Neural cell (in vitro differentiated cells): Measurements from ENCODE around the gene DOCK4. TPM values are rescaled to one million over a fixed set of nuclear protein-coding genes. Genes with fewer than 3 reads are reported as not detected.

Experiments used
- H2AFZ ChIP-seq: fragments of 200-600, 300-800 bp; sonication (generic), shearing (Covaris generic); 2 replicates; pipeline ENCODE4 v1.6.0; 2014; ENCODE audit warnings: low read depth, mild to moderate bottlenecking, antibody characterized with exemption, low read length, moderate library complexity
- H3F3A ChIP-seq: fragments of 200-600 bp; shearing (Covaris generic); 2 replicates; pipeline ENCODE4 v1.6.1; 2016; ENCODE audit warnings: mild to moderate bottlenecking, moderate library complexity, mixed read lengths, antibody characterized with exemption, low read length; ENCODE audit not compliant: insufficient read depth, poor library complexity, severe bottlenecking
- H3K27ac ChIP-seq: fragments of 200-600, 300-800 bp; sonication (generic), shearing (Covaris generic); 2 replicates; pipeline ENCODE4 v1.5.1; 2014; ENCODE audit warnings: mild to moderate bottlenecking, low read length, moderate library complexity
- H3K27me3 ChIP-seq: fragments of 300-800, 200-600 bp; sonication (generic), shearing (Covaris generic); 2 replicates; pipeline ENCODE4 v1.6.0; 2014; ENCODE audit warnings: mild to moderate bottlenecking, low read depth, low read length, moderate library complexity; ENCODE audit not compliant: insufficient read depth
- H3K36me3 ChIP-seq: fragments of 300-800, 200-600 bp; sonication (generic), shearing (Covaris generic); 2 replicates; pipeline ENCODE4 v1.5.1; 2014; ENCODE audit warnings: mild to moderate bottlenecking, antibody characterized with exemption, low read length, moderate library complexity; ENCODE audit not compliant: insufficient read depth
- H3K4me2 ChIP-seq: fragments of 300-800, 200-600 bp; sonication (generic), shearing (Covaris generic); 2 replicates; pipeline ENCODE4 v1.6.0; 2014; ENCODE audit warnings: mild to moderate bottlenecking, low read length
- H3K4me3 ChIP-seq: fragments of 300-800, 200-600 bp; sonication (generic), shearing (Covaris generic); 2 replicates; pipeline ENCODE4 v1.5.1; 2014; ENCODE audit warnings: mild to moderate bottlenecking, low read length, moderate library complexity
- H3K79me2 ChIP-seq: fragments of 200-600 bp; shearing (Covaris generic); replicated peaks from 2 replicates; pipeline ENCODE4 v1.6.0; 2014; ENCODE audit warnings: mild to moderate bottlenecking, low read length, moderate library complexity; ENCODE audit not compliant: insufficient read depth
- H3K9ac ChIP-seq: fragments of 300-800, 200-600 bp; sonication (generic), shearing (Covaris generic); 2 replicates; pipeline ENCODE4 v1.6.1; 2016; ENCODE audit warnings: mild to moderate bottlenecking, low read length, mixed read lengths
- H3K9me2 ChIP-seq: fragments of 200-600 bp; shearing (Covaris generic); 2 replicates; pipeline ENCODE4 v1.6.1; 2016; ENCODE audit warnings: mild to moderate bottlenecking, low read length, mixed read lengths; ENCODE audit not compliant: insufficient read depth
- H3K9me3 ChIP-seq: fragments of 200-600, 300-800 bp; sonication (generic), shearing (Covaris generic); 2 replicates; pipeline ENCODE4 v1.6.1; 2016; ENCODE audit warnings: mild to moderate bottlenecking, mixed run types, low read length, moderate library complexity, mixed read lengths
- H4K20me1 ChIP-seq: fragments of 200-600 bp; shearing (Covaris generic); 2 replicates; pipeline ENCODE4 v1.6.1; 2016; ENCODE audit warnings: mild to moderate bottlenecking, mixed run types; ENCODE audit not compliant: insufficient read depth
- EP300 ChIP-seq: fragments of 450-650 bp; conservative IDR thresholded peaks from 2 replicates; pipeline ENCODE4 v1.6.1; 2014; ENCODE audit warnings: antibody characterized with exemption, mild to moderate bottlenecking, moderate library complexity; ENCODE audit not compliant: poor library complexity, severe bottlenecking
- EZH2 ChIP-seq: fragments of 200-600, 300-800 bp; shearing (Covaris generic), sonication (generic); IDR thresholded peaks from 2 replicates; pipeline ENCODE4 v1.6.1; 2014; ENCODE audit warnings: antibody characterized with exemption, low read length, borderline replicate concordance, mild to moderate bottlenecking; ENCODE audit not compliant: insufficient read depth, poor library complexity, severe bottlenecking
- MXI1 ChIP-seq: fragments of 450-650 bp; conservative IDR thresholded peaks from 2 replicates; pipeline ENCODE4 v1.6.1; 2014; ENCODE audit warnings: antibody characterized with exemption, mild to moderate bottlenecking; ENCODE audit not compliant: poor library complexity, severe bottlenecking
- POLR2AphosphoS5 ChIP-seq: IDR thresholded peaks from 2 replicates; pipeline ENCODE4 v1.6.1; 2012
- RAD21 ChIP-seq: fragments of 450-650 bp; conservative IDR thresholded peaks from 2 replicates; pipeline ENCODE4 v1.6.1; 2014; ENCODE audit warnings: antibody characterized with exemption, mild to moderate bottlenecking, moderate library complexity
- SMC3 ChIP-seq: fragments of 450-650 bp; conservative IDR thresholded peaks from 2 replicates; pipeline ENCODE4 v1.6.1; 2014; ENCODE audit warnings: antibody characterized with exemption, mild to moderate bottlenecking, moderate library complexity; ENCODE audit not compliant: poor library complexity
- TAF1 ChIP-seq: IDR thresholded peaks from 2 replicates; pipeline ENCODE4 v1.6.1; 2012; ENCODE audit warnings: low read depth
- polyA plus RNA-seq: library from polyadenylated mRNA; depleted of rRNA; stranded (reverse); fragments of >200 nt; gene quantifications from 2 replicates; pipeline ENCODE4 v1.2.3, GENCODE V29; 2014
- TF ChIP-seq, protein P1 (sequence below): fragments of 450-650 bp; IDR thresholded peaks from 2 replicates; pipeline ENCODE4 v1.5.1; 2014; ENCODE audit warnings: antibody characterized with exemption, mild to moderate bottlenecking, moderate library complexity; ENCODE audit not compliant: poor library complexity, severe bottlenecking
- TF ChIP-seq, protein P2 (sequence below): IDR thresholded peaks from 2 replicates; pipeline ENCODE4 v1.6.1; 2012; ENCODE audit warnings: borderline replicate concordance

The DOCK4 gene
- polyA plus RNA-seq, 1 donor from 2014 or later, result 28.1 TPM

DNA sequence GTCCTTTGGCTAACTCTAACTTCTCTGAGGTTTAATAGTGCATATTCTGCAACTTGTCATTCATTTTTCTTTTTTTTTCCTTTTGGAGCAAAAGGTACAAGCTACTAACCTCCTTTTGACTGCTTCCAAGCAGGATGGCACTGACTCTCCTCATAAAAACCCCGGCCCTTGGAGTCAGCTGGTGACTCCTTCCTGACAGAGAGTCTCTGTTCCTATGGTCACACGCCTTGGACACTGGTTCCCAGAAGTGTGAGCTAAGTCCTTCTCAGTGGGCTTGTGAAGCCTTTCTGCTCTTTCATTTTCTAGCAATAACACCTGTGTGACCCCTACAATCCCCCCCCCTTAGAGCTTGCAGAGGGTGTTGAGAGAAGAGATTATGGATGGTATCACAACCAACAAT, 21.7 kb downstream of the DOCK4 start:
- H3K79me2 ChIP-seq, result peaks cover 14% of the 10 kb centered on the region
- H3K4me2 ChIP-seq, result no peak overlapping the region
- H3K27ac ChIP-seq, result no peak overlapping the region

DNA sequence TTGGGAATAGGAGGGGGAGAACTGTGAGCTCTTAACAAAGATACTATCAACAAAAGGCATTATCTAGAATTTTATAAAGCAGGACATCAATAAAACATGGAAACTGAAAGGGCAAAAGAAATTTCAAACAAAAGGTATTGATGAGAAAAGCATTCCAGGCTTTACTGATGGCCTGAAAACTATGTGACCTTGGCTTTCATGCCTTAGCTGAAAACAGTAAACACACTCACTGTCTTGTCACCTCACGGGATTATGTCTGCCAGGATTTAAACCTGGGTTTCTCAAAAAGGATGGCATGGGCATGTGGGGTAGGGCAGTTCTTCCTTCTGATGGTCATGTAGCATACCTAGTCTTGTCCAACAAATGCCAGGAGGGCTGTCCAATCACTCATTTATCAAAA, 22.9 kb downstream of the DOCK4 start:
- H3K4me3 ChIP-seq, result no peak overlapping the region
- TF ChIP-seq EP300, result no peak
- TF ChIP-seq, protein P1, sequence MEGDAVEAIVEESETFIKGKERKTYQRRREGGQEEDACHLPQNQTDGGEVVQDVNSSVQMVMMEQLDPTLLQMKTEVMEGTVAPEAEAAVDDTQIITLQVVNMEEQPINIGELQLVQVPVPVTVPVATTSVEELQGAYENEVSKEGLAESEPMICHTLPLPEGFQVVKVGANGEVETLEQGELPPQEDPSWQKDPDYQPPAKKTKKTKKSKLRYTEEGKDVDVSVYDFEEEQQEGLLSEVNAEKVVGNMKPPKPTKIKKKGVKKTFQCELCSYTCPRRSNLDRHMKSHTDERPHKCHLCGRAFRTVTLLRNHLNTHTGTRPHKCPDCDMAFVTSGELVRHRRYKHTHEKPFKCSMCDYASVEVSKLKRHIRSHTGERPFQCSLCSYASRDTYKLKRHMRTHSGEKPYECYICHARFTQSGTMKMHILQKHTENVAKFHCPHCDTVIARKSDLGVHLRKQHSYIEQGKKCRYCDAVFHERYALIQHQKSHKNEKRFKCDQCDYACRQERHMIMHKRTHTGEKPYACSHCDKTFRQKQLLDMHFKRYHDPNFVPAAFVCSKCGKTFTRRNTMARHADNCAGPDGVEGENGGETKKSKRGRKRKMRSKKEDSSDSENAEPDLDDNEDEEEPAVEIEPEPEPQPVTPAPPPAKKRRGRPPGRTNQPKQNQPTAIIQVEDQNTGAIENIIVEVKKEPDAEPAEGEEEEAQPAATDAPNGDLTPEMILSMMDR, result no peak
- no peak for TF ChIP-seq TAF1
- no peak for TF ChIP-seq SMC3
- no peak for TF ChIP-seq EZH2
- no peak for TF ChIP-seq RAD21
- TF ChIP-seq MXI1, result no peak
- TF ChIP-seq POLR2AphosphoS5, result no peak
- TF ChIP-seq, protein P2, sequence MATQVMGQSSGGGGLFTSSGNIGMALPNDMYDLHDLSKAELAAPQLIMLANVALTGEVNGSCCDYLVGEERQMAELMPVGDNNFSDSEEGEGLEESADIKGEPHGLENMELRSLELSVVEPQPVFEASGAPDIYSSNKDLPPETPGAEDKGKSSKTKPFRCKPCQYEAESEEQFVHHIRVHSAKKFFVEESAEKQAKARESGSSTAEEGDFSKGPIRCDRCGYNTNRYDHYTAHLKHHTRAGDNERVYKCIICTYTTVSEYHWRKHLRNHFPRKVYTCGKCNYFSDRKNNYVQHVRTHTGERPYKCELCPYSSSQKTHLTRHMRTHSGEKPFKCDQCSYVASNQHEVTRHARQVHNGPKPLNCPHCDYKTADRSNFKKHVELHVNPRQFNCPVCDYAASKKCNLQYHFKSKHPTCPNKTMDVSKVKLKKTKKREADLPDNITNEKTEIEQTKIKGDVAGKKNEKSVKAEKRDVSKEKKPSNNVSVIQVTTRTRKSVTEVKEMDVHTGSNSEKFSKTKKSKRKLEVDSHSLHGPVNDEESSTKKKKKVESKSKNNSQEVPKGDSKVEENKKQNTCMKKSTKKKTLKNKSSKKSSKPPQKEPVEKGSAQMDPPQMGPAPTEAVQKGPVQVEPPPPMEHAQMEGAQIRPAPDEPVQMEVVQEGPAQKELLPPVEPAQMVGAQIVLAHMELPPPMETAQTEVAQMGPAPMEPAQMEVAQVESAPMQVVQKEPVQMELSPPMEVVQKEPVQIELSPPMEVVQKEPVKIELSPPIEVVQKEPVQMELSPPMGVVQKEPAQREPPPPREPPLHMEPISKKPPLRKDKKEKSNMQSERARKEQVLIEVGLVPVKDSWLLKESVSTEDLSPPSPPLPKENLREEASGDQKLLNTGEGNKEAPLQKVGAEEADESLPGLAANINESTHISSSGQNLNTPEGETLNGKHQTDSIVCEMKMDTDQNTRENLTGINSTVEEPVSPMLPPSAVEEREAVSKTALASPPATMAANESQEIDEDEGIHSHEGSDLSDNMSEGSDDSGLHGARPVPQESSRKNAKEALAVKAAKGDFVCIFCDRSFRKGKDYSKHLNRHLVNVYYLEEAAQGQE, result no peak
- H3K27me3 ChIP-seq, result no peaks in the 10 kb centered on the region
- H3K9ac ChIP-seq, result no peak overlapping the region
- no peak overlapping the region for H2AFZ ChIP-seq
- H3K4me2 ChIP-seq, result no peak overlapping the region
- H3K36me3 ChIP-seq, result no peaks in the 10 kb centered on the region
- no peaks in the 10 kb centered on the region for H3K9me3 ChIP-seq
- no peak overlapping the region for H3K27ac ChIP-seq
- no peaks in the 10 kb centered on the region for H4K20me1 ChIP-seq
- no peaks in the 10 kb centered on the region for H3F3A ChIP-seq
- no peaks in the 10 kb centered on the region for H3K9me2 ChIP-seq
- H3K79me2 ChIP-seq, result peaks cover 8% of the 10 kb centered on the region

More for the DNA sequence above, 21.7 kb downstream of the DOCK4 start:
- no peaks in the 10 kb centered on the region for H3K36me3 ChIP-seq
- no peak overlapping the region for H2AFZ ChIP-seq
- no peak overlapping the region for H3K4me3 ChIP-seq
- H3K9ac ChIP-seq, result no peak overlapping the region
- no peak for TF ChIP-seq RAD21
- no peak for TF ChIP-seq SMC3
- TF ChIP-seq MXI1, result no peak
- TF ChIP-seq EP300, result no peak
- no peak for TF ChIP-seq EZH2
- no peak for TF ChIP-seq TAF1
- TF ChIP-seq POLR2AphosphoS5, result no peak
- TF ChIP-seq, protein P2, result no peak
- TF ChIP-seq, protein P1, result no peak
- H3F3A ChIP-seq, result no peaks in the 10 kb centered on the region
- no peaks in the 10 kb centered on the region for H3K9me2 ChIP-seq
- H4K20me1 ChIP-seq, result no peaks in the 10 kb centered on the region
- H3K27me3 ChIP-seq, result no peaks in the 10 kb centered on the region
- no peaks in the 10 kb centered on the region for H3K9me3 ChIP-seq
